GM18499 (cell line): ENCODE data around the gene TNFSF15.

Experiments used
- ATAC-seq: cut with Tn5 transposase; IDR thresholded peaks from one replicate; pipeline ENCODE4 v1.9.1; 2021; ENCODE audit warnings: moderate number of reproducible peaks; ENCODE audit not compliant: insufficient read depth, unreplicated experiment

TNFSF15 gene

GRCh38 chr9:114826431-114826830, 20.6 kb upstream of the TNFSF15 start:
- ATAC-seq, result no peak

DNA sequence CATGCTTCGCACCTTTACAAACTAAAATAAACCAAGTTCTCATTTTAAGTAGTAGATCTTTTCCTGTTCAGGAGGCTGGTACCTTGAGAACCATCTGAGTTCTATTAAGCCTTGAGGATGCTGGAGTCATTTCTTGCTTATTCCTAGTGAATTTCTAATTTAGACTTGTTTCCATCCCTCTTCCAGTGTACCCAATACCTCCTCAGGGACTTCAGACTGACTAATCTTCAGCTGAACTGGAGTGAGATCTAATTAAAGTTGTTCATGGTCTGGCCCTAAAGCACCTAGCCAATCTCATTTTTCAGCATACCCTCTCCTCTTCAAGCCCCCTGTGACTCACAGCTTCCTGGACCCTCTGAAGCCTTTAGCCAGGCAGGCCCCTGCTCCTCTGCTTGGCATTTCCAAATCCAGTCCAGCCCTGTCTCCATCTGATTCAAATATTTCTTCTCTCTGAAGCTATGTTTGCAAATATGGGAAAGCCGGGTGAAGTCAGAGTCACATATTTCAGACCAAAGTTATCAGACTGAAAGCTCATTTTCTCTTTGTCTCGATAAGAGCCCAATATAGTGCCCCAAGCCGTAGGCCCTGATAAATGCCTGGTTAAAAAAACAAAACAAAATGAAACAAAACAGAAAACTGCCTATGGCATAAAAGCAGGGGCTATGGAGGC, 19.4 kb upstream of the TNFSF15 start:
- ATAC-seq, result no peak

DNA sequence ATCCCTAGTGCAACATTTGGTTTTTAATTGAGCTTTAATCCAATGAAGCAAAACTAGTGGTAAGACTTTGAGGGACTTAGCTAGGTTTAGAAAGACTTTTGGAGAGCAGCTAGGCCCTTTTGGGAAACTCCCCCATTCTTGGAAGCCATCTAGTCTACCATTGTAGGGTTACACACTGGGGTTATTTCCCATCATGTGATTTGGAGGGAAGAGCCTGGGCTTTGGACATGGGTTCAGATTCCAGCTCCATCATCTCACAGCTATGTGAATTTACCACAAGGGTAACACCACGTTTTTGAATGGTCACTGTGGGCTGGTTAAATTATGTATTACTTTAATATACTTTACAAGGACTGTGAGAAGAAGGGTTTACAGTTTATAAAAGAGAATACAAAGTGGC, 18.3 kb upstream of the TNFSF15 start:
- no peak for ATAC-seq

- no peak for ATAC-seq
These were observed 17.6 kb upstream of the TNFSF15 start for GRCh38 chr9:114823441-114823840.

DNA sequence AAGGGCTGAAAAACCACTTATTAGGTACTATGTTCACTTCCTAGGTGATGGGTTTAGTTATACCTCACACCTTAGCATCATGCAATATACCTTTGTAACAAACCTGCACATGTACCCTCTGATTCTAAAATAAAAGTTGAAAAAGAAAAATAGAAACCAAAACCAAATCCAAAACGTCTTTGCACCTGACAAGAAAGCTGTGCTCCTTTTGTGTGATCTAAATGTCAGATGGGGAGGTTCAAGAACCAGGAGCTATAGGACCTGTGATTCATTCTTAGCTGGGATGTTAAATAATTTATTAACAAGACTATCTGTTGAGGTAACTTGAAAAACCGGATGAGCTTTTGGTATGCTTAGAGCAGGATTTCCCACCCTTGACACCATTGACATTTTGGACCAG, 16.9 kb upstream of the TNFSF15 start:
- ATAC-seq, result no peak

DNA sequence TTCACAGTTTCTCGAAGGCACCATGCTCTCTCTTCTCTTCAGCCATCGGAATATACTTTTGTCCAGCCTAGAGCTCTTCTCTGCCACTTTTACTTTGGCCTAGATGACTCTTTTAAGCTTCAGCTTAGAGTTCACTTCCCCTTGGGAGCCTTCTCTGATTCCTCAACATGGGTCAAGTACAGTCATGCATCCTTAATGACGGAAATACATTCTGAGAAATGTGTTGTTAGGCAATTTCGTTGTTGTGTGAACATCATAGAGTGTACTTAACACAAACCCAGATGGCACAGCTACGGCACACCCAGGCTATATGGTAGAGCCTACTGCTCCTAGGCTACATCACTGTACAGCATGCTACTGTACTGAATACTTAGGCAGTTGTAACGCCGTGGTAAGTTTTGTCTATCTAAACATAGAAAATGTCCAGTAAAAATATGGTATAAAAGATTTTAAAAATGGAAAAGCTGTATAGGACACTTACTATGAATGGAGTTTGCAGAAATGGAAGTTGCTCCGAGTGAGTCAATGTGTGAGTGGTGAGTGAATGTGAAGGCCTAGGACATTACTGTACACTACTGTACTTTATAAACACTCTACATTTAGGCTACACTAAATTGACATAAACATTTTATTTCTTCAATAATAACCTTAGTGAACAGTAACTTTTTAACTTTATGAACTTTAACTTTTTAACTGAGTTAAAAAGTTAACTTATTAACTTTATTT, 15.1 kb upstream of the TNFSF15 start:
- ATAC-seq, result no peak

- no peak for ATAC-seq
These were observed 12.3 kb upstream of the TNFSF15 start for GRCh38 chr9:114818178-114818577.

DNA sequence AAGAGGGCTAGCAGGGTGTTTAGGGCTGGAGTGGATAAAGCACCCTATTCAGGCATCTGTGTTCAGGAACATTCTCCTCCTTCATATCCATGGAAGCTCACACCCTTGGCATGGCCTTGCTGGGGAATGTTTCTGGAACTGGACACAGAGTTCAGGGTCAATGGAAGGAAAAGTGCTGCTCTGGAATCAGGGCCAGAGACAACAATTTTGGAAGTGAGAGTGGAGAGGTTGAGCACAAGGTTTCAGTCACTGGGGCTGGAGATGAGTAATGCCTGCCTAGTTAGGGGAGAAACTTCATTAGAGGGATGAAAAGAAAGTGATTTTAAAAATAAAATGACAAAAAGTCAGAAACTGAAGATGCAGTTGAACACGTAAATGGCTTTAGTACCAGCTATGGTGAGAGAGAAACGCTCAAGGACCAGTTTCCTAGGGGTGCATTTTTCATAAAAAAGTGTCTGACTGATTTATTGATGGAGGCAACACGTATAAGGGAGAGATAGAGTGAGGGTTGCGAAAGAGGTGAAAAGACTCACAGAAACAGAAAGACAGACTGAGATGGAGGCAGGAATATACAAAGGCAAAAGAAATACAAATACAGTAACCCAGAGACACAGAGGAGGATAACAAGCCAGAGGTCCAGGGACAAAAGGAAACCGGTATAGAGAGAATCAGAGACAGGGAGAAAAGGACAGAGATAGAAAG, 8.0 kb upstream of the TNFSF15 start:
- no peak for ATAC-seq

DNA sequence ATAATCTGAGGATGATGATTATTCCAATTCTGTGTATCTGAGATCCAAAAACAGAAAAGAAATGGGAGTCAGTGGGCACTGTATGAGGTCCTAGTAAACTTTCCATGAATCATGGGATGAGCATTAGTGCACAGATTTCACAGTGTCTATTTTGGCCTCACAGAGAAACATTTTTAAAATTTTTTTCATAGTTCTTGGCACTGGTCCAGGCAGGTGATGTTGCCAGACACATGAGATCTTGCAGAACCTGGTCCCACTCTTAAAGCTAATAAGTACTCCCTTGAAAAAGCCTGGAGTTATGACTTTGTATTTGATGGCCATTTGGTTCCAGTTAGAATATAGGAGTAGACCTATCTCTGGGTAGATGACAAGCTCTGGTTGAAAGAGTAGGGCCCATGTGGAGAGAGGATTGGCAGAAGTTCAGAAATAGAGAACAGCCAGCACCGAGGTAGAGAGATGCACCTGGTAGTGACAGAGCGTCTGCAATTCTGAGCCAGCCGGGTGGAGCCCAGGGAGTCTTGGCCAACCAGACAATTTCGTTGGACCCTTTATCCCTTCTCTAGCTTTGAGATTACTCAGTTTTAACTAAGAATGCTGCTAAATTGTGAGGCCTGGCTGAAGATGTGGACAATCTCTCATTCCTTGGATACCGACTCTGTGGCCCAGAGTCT, 6.3 kb upstream of the TNFSF15 start:
- ATAC-seq, result no peak

DNA sequence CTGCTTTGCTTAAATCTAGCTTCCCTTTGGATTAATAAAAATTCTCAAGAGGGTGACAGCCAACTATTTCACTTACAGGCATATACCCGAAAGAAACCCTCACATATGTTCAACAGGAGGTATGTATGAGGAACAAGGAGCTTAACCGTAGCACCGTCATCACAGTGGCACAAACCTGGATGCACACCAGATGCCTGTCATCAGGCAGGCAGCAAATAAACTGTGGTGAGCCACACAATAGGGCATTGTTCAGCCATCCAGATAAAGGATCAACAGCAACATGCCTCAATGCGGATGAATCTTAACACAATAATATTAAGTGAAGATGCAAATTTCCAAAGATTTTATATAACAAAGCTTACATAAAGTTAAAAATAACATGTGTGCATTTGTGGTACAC, 5.5 kb upstream of the TNFSF15 start:
- no peak for ATAC-seq

- no peak for ATAC-seq
These were observed 4.8 kb upstream of the TNFSF15 start for GRCh38 chr9:114810614-114811013.

- ATAC-seq, result peak; percentile 13
These were observed 674 bp upstream of the TNFSF15 start for GRCh38 chr9:114806526-114806900.

DNA sequence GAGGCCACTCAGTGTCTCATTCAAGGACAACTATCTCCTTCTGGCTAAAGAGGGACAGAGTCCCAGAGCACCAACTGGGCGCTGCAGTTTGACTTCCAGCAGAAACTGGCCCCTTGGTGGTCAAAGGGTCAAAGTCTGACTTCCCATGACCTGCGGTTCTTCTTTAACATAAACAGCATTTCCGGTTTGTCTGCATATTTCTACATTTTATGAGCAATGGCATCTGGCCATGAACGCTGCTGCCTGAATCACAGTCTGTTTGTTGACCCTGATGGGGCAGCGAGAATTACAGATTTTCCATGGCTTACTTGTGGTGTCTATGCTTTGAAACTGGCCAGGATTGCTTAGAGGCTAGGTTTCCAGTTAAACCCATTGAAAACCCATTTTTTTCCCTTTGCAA, 1.3 kb downstream of the TNFSF15 start:
- no peak for ATAC-seq

GRCh38 chr9:114803479-114804265, 2.2 kb downstream of the TNFSF15 start:
- no peak for ATAC-seq

GRCh38 chr9:114799925-114800324, 5.9 kb downstream of the TNFSF15 start:
- ATAC-seq, result no peak

DNA sequence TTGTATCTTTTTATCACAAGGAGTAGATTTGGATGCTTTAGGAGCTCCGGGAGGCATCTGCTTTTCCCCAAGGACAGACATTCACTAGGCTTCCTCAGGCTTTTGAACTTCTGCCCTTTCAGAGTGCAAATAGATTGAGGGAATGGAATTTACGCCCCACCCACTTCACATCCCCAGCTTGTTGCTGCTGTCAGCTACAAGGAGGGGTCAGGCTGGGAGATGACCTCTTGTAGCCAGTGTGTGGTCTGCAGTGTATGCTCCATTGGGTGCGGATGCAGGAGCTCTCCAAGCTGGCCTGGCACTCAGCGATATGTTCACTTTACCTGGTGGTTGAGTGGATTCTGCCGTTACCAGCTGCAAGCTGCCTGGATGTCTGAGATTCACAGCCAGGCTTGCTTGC, 6.4 kb downstream of the TNFSF15 start:
- no peak for ATAC-seq

DNA sequence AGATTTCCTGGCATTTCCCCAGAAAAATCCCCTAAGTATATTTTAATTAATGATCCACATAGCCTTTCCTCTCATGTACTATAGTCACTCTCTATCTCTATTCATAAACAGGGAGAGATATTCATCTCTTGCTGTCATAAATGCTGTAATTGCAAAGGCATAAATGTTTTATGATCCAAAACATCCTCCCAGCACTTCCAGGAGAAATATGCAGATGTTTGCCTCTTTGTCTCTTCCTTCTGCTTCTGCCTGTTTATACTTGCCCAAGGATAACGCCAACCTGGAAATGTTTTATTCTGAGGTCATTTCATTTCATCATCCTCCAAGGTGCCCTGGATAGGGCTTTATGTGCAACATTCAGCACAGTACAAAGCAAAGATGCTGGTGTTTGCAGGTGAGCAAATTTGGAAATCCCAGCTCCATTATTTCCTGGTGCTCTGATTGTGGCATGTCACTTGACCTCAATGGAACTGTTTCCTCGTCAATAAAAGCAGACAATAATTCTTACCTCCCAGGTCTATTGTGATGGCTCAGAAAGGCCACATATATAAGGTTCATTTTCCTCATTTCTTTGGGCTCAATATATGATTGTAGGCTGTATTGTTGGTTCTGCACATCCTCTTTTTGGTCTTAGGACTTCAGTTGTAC, 6.9 kb downstream of the TNFSF15 start:
- ATAC-seq, result no peak

- ATAC-seq, result no peak
These were observed 7.7 kb downstream of the TNFSF15 start for GRCh38 chr9:114798101-114798500.

DNA sequence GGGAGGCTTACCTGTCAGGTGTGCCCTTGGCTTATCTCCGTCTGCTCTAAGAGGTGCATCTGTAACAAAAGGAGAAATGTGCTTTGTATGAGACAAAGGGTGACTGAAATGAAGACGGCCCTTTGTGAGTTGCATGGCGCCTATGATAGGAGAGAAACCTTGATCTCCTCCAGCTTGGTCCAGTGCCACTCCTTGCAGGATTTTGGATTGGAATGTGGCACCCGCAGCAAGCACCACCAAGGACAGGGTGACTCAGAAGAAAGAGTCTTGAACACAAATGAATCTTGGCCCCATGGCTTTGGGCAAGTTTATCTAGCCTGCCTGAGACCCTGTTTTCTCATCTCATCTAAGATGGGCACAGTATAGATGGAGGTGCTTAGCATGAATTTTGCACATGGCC, 13.4 kb downstream of the TNFSF15 start:
- ATAC-seq, result no peak

- no peak for ATAC-seq
These were observed 14.1 kb downstream of the TNFSF15 start for GRCh38 chr9:114791736-114792135.
